SK-N-MC (cell line): Measurements from ENCODE around the gene CDH23.

Source experiments
- EZH2 ChIP-seq: fragments of 200-600 bp; sonication (generic); IDR thresholded peaks from one replicate; pipeline ENCODE4 v1.6.1; 2017; ENCODE audit warnings: antibody characterized with exemption
- POLR2AphosphoS5 ChIP-seq: IDR thresholded peaks from 2 replicates; pipeline ENCODE4 v1.6.1; 2012; ENCODE audit warnings: mild to moderate bottlenecking, low read depth, low read length, borderline replicate concordance

DNA sequence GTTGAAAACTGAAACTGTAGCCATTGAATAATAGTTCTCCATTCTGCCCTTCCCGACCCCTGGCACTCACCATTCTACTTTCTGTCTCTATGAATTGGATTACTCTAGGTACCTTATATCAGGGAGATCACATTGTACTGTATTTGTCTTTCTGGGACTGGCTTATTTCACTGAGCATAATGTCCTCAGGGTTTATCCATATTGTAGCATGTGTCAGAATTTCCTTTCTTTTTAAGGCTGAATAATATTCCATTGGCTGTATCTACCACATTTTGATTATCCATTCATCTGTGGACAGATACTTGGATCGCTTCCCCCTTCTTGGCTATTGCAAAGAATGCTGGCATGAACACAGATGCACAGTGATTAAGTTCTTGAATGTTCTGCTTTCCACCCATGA is 107.4 kb downstream of the CDH23 start:
- no peak for TF ChIP-seq EZH2
- TF ChIP-seq POLR2AphosphoS5, result no peak
